Measurements from ENCODE around the gene S100A1.
"Not testable (repeated sequence)": the region's sequence is repeated elsewhere in the genome, so short reads cannot be mapped to it uniquely, and the experiment has no call there.

S100A1 gene

GRCh38 chr1:153627715-153628626, at the start of gene S100A1:
Gene S100A1, plus strand, starts transcription at chr1:153628434. Its CDS starts 2,088 bp downstream, at chr1:153630522.
- no peak for DNase-seq

GRCh38 chr1:153578490-153578889, 49.7 kb upstream of the S100A1 start:
- DNase-seq: no peak

DNA sequence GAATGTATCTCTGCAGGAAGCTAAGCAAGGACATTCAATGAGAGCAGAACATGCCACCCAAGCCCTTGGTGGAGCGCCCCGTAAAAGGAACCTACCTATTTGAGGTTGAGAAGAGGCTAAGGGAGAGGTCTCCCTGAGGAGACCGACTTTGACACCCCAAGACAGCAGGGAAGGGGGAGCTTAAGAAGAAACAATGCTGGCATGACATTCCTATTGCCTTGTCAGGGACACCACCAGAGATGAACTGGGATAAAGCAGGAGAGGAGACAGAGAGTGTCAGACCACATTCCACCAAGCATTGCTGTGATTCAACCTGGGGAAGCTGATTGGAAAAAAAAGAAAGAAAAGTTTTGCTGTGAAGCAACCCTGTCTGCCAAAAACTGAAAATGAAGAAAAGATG, 49.3 kb upstream of the S100A1 start:
- no peak for DNase-seq

DNA sequence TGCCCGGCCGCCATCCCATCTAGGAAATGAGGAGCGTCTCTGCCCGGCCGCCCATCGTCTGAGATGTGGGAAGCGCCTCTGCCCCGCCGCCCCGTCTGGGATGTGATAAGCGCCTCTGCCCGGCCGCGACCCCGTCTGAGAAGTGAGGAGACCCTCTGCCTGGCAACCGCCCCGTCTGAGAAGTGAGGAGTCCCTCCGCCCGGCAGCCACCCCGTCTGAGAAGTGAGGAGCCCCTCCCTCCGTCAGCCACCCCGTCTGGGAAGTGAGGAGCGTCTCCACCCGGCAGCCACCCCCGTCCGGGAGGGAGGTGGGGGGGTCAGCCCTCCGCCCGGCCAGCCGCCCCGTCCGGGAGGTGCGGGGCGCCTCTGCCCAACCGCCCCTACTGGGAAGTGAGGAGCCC, 45.4 kb upstream of the S100A1 start:
- not testable (repeated sequence) for DNase-seq

- DNase-seq: not testable (repeated sequence)
Observed at GRCh38 chr1:153583514-153583913, 44.7 kb upstream of the S100A1 start.

GRCh38 chr1:153583976-153584375, 44.3 kb upstream of the S100A1 start:
- DNase-seq: no peak

- DNase-seq: no peak
Observed at GRCh38 chr1:153585006-153585405, 43.2 kb upstream of the S100A1 start.

- DNase-seq: no peak
Observed at GRCh38 chr1:153586347-153586746, 41.9 kb upstream of the S100A1 start.

- no peak for DNase-seq
Observed at GRCh38 chr1:153587314-153587713, 40.9 kb upstream of the S100A1 start.

DNA sequence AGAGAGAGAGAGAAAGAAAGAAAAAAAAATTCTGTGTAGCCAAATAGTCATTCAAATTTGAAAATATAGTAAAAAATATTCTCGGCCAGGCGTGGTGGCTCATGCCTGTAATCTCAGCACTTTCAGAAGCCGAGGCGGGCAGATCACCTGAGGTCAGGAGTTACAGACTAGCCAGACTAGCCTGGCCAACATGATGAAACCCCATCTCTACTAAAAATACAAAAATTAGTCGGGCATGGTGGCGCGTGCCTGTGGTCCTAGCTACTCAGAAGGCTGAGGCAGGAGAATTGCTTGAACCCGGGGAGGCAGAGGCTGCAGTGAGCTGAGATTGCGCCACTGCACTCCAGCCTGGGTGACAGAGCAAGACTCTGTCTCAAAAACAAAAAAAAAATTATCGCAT, 40.2 kb upstream of the S100A1 start:
- DNase-seq: not testable (repeated sequence)

- DNase-seq: no peak
Observed at GRCh38 chr1:153588482-153588881, 39.8 kb upstream of the S100A1 start.

DNA sequence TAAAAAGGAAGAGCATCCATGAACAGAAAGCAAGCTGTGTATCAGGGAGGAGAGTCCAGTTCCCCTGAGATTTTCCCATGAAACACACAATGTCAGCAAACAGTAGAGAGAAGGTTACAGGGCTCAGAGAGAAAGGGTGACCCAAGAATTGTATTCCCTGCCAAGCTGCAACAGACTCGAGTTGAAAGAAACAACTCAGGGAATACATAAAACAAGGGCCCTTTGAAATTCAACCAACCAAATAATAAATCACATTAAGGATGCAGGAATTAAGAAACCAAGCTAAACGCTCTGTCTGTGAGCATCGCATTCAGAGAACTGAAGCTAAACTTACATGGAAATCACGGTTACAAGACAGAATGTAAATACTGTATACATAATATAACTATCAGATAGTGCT, 35.5 kb upstream of the S100A1 start:
- DNase-seq: peak; percentile 68

DNA sequence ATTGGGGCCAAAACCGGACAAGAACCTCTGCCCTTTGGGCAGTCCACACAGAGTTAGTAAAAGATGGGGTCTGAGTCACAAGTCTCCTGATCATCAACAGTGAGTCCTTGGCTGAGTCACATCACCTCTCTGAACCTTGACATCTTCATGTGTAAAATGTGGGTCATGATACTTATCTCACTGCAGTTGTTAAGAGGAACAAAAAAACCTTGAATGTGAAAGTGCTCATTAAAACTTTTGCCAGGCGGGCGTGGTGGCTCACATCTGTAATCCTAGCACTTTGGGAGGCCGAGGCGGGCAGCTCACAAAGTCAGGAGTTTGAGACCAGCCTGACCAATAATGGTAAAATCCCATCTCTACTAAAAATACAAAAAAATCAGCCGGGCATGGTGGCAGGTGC, 31.0 kb upstream of the S100A1 start:
- no peak for DNase-seq

GRCh38 chr1:153598309-153599172, 29.7 kb upstream of the S100A1 start:
- no peak for DNase-seq

GRCh38 chr1:153599847-153600246, 28.4 kb upstream of the S100A1 start:
- DNase-seq: no peak

GRCh38 chr1:153602749-153603148, 25.5 kb upstream of the S100A1 start:
- DNase-seq: no peak

GRCh38 chr1:153606194-153606593, 22.0 kb upstream of the S100A1 start:
- DNase-seq: no peak

DNA sequence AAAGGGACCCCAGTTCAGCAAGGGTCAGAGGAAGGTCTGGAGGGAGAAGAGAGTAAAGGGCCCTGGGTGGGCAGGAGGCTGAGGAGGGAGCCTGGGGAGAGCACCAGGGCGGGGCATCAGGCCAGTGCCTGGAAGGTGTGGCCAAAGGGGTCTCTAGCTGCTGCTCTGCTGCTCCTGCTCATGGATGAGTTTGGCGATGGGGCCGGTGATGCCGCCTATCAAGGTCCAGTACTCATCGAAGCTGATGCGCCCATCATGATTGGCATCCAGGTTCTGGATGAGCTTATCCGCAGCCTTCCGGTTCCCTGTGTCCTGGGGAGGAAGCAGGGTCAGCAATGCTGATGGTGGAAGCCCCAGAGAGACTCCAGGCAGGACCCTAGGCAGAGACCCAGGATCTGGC, 20.9 kb upstream of the S100A1 start:
- no peak for DNase-seq

GRCh38 chr1:153608089-153608682, 20.0 kb upstream of the S100A1 start:
- no peak for DNase-seq

DNA sequence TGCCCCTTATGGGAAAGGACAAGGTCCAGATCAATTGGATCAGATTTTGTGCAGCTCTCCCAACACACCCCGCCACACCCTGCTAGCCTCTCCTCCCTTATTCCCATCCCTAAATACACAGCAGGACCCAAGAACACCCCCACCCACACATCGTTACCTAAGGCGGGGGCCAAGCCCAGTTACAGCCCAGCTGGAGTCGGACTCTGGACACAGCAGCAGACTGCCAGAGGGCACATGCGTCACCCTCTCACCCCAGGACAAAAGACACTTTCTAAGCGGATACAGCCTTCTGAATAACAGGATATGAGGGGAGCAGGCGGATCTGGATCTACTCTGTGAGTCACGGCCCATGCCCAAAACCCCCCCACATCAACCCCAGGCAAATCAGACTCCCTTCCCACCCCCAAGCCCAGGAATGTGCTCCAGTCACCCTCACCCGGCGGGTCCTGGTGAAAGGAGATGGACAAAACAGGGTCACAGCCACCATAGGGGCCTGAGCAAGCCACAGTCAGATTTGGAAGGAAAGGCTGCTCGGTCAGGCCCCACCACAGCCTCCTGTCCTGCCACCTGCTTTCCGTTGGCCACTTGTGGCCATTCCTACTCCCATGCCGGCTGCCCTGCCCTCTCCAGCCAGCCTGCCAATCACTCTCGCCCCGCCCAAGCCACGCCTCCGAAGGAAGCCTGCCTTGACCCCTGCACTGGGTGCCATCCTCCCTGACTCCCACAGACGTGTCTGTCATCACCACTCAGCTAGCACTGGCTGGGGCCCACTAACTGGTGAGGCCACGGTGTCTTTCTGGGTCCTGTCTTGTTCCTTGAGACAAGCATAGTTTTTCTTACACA, 19.3 kb upstream of the S100A1 start:
- DNase-seq: no peak

- no peak for DNase-seq
Observed at GRCh38 chr1:153609585-153609907, 18.7 kb upstream of the S100A1 start.

- no peak for DNase-seq
Observed at GRCh38 chr1:153610334-153610733, 17.9 kb upstream of the S100A1 start.

All from DMS79 treated with DMSO at 0.1 percent for 48 hours (cell line).